CD4-positive, alpha-beta T cell treated with Interleukin-4 for 4 hours (primary cell): ENCODE measurements around the gene HLA-DMA.

ENCODE experiments used
- DNase-seq: peaks from one replicate; pipeline ENCODE4 v3.0.0-alpha.2; 2020

The HLA-DMA gene

DNA sequence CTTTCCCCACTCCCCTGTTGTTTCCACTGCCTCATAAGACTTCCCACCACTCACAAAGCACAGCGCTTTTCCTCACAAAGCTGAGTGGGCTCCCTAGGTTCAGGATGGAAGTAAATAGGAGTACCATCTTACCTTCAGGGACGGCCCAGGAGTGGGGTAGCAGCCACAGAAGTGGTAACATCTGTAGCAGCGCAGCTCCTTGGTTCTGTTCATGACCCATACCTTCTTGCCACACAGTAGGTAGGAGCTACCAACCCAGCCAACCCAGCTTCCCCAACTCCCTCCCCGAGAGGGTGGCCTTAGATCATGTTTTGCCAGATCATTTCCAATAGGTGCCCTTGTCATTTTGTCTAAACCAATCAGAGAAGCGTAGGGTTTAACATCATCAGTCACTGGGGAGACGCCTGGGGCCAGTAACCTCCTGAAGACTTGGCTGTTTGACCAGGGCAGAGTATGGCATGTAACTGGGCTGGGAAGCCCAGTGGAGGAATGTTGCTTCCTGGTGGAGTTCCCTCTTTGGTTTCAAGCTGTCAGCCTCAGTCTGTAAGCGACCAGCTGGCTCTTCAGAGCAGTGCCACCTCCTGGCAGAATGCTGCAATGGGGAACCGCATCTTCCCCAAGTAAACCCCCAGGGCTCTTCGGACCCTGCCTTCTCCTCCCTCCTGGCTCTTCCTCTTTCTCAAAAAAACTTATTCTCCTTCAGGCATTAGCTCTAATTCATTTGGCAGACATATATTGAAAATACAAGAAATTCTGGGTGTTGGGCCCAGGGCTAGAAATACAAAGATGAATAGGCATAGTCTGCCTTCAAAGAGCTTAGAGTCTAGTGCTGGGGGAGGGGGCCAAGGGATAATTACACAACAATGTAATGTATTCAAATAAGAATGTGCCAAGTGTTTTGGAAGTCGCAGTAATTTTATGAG lies at the start of gene HLA-DMA:
HLA-DMA (minus strand) TSS at position 281 of the 923 bp plus-strand sequence; CDS start at position 220, 61 bp downstream.
- DNase-seq: peak; percentile 89

DNA sequence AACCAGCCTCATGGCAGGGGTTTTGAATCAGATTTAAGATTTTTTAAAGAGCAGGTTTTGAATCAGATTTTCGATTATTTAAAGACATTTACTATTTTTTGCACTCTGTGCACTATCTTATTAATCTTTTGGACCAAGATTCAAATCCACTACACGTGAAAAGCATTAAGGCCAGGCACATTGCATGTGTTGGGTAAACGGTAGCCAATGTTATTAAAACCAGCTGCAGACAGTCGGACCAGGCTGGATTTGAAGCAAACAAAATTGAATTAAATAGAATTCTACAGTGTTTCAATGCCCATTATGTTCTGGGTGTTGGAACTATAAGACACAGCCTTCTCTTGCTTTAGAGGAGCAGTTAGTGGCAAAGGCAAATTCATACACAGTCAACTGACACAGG lies 48.8 kb upstream of the HLA-DMA start:
- no peak for DNase-seq

DNA sequence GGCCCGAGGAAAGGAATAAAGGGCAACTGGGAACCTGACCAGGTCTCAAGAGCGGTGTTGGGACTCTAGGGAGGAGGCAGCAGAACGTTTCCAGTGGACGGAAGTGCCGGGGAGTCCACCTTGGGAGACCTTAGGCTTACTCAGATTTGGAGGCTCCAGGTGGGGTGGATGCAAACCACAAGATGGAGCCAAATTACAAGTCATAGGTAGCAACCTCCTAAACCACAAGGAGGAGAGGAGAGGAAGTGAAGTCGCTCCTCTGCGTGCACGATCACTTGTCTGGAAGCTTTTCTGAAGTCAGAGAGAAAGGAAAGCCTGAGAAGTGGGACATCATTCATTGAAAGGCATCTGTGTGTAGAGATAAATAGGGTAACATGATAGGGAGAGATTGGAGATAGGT lies 47.2 kb upstream of the HLA-DMA start:
- peak; percentile 27 for DNase-seq

DNA sequence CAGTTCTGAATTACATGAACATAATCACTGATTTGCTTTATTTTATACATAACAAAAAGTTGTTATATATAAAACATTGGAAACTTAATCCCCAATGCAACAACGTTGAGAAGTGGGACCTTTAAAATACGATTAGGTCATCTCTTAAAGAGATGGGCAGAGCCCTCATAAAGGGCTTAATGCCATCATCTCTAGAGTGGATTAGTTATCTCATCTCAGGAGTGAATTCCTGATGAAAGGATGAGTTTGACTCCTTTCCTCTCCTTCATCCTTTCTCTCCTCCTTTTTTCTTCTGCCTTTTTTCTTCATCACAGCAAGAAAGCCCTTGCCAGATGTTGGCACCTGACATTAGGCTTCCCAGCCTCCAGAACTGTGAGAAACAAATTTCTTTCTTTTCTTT lies 42.6 kb upstream of the HLA-DMA start:
- DNase-seq: no peak

DNA sequence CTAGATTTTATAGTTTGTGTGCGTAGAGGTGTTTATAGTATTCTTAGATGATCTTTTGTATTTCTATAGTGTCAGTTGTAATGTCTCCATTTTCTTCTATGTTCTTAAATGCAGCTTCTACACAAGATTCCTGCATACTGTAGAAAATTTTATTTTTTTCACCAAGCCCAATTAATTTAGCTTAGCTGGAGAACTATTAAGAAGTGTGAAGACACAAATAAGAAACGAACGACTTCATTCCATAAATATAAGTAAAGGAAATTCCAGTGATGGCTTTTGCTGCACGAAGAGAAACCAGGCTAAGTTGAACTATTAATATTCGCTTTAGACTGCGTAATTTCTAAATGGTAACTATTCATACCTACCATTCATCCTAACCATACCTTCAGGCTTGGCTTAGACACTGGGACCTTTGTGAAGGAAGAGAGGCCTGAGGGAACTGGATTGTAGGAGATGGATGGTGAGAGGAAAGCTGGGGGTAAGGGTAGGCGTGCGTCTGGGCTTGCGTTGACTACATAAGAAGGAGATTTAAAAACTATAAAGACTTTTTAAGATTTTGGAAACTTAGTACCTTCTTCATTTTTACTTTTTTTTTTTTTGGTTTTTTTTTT lies 40.6 kb upstream of the HLA-DMA start:
- DNase-seq: no peak

DNA sequence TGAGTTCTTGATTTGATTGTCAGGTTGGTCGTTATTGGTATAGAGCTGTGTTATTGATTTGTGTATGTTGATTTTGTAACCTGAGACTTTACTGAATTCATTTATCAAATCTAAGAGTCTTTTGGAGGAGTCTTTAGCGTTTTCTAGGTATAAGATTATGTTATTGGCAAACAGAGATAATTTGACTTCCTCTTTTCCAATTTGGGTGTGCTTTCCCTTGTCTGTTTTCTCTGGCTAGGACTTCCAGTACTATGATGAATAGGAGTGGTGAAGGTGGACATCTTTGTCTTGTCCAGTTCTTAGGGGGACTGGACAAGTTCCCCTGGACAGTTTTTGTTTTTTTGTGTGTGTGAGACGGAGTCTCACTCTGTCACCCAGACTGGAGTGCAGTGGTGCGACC lies 39.1 kb upstream of the HLA-DMA start:
- no peak for DNase-seq

DNA sequence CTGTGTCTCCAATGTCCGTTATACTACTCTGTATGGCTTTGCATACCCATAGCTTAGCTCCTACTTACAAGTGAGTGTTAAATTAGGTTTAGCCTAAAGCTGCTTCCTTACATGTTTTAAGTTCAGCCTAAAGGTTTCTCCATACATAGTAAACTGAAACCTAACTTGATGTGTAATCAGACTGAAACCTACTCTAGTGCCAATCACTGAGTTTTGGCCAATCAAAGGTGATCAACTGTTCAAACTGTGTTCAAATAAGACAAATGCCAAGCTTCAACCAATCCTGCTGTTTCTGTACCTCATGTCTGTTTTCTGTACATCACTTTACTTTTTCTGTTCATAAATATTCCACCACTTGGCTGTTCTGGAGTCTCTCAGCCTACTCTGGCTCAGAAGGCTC lies 36.5 kb upstream of the HLA-DMA start:
- no peak for DNase-seq

DNA sequence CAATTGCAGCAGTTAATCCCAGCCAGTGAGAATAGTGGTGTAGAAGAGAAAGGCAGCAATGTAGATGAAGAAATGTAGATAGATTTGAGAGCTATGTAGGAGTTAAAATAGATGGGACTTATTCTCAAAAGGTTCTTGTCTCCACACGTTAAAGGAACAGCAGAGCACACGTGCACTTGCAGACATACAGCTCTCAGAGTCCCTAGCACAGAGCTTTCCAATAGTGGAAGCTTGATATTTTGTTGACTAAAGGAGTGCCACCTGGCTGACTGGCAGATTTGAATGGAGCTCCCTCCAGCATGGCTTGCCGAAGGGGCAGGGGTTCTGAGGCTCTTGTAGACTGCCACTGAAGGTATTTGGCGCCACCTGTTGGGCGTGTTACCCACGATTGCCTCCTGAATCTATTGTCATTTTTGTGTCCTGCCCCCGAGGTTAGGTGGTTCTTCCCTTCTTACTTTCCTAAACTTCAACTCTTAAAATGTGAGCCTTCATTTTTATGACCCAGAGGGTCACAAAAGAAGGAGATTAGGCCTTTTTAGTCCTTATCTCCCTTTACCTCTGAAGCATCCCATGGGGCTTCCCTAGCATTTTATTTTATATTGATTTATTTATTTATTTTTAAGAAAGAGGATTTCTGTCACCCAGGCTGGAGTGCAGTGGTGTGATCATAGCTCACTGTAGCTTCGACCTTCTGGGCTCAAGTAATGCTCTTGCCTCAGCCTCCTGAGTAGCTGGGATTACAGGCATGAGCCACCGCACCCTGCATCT lies 31.9 kb upstream of the HLA-DMA start:
- peak; percentile 87 for DNase-seq

DNA sequence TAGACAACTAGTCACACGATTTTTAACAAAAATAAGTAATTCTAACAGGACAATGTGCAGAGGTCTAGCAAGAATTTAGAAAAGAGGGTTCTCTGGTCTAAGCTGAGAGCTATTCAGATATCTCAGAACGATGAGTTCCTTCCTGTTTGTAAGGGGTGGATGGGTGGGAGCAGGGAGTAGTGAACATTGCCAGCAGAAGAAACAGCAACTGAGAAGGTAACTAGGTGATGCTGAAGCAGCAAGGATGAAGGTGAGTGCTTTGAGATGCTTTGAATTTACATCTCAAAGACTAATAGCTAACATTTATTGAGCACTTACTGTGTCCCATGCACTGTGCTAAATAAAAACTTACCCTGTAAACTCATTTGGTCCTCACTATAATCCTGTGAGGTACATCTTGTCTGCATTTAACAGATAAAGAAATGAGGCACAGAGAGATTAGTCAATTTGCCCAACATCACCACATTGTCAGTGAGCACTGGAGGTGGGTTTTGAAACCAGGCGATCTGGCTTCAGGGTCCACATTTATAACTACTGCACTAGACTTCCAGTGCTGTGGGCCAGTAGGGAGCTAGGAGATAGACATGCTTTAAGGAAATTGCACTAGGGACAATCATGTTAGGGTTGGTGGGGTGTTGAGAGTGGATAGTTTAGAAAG lies 31.2 kb upstream of the HLA-DMA start:
- no peak for DNase-seq

DNA sequence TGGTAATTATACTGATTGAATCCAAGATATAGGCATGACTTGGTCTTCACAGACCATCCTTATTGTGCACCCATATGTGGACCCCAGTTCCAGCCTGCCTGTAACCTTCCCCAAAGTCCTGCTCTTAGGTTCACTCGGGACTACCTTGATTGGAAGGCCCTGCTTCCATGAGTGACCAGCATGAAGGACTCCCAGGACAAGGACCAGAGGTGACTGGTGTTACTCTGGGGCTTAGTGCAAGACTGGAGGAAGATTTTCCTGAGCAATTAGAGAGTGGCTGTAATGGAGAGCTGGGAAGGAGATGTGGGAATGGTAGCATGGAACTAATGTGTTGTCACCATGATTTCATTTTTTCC lies 30.6 kb upstream of the HLA-DMA start:
- DNase-seq: no peak

DNA sequence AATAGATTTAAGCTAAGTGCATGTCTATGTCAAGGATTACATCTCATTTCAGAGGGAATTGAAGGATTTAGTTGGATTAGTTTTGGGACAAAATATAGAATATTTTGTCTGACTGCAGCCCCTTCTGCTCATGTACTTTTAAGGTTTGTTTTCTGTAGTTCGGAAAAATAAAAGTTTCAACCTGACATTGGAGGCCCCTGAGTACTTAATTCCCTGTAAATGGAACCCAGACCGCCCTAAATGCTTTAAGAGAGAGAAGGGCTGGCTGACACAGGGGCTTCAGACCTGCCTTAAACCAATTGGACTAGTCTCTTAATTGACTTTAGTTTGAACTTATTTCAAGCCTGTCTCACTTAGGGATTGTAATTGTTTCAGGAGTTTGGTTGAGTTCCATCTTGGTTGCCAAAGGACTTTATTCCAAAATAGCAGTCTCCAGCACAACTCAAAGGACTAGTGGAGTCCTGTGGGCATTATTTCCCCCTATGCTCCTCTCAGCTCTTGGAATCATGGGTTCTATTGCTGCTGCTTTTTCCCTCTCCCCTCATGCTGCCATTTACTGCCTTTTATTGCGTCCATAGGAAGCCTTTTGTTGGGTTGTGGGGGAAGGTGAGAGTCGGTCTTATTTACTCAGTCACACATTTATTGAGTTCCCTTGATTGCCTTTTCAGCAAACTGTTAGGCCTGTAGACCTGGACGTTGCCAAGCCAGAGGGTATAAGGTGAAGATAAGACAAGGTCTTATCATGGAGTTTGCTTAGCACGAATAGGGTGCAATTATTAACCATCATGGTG lies 30.0 kb upstream of the HLA-DMA start:
- DNase-seq: no peak

DNA sequence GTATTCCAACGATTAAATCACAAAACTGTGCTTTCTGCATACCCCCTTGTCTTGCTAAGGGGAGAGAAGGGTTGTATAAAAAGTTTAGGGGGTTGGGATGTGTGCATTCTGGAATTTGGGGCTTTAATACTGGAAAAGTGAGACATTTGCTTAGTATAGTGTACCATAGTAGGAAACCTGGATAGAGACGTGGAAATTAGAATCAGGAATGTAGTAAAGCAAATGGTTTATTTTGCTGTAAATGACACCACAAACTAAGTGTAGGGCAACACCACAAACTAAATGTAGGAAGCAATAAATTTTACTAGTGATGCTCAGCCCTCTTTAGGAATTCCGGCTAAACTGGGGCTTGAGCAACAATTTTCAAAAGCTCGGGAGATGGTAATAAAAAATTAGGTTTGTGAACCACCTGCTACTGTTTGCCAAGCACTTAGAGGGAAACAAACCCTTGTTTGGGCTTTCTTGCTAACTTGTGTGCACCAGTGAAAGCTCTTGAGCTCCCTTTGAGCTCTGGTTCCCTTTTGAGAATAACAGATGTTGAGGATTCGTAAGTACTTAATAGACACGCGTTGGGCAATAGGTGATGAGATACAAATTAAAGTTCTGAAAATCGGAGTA lies 29.3 kb upstream of the HLA-DMA start:
- no peak for DNase-seq

DNA sequence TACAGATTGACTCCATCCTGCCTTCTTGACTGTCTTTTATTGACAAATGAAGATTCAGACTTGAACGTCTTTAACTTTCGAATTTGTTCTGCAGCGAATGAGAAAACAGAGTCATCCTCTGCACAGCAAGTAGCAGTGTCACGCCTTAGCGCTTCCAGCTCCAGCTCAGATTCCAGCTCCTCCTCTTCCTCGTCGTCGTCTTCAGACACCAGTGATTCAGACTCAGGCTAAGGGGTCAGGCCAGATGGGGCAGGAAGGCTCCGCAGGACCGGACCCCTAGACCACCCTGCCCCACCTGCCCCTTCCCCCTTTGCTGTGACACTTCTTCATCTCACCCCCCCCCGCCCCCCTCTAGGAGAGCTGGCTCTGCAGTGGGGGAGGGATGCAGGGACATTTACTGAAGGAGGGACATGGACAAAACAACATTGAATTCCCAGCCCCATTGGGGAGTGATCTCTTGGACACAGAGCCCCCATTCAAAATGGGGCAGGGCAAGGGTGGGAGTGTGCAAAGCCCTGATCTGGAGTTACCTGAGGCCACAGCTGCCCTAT lies 27.7 kb upstream of the HLA-DMA start:
- DNase-seq: no peak

DNA sequence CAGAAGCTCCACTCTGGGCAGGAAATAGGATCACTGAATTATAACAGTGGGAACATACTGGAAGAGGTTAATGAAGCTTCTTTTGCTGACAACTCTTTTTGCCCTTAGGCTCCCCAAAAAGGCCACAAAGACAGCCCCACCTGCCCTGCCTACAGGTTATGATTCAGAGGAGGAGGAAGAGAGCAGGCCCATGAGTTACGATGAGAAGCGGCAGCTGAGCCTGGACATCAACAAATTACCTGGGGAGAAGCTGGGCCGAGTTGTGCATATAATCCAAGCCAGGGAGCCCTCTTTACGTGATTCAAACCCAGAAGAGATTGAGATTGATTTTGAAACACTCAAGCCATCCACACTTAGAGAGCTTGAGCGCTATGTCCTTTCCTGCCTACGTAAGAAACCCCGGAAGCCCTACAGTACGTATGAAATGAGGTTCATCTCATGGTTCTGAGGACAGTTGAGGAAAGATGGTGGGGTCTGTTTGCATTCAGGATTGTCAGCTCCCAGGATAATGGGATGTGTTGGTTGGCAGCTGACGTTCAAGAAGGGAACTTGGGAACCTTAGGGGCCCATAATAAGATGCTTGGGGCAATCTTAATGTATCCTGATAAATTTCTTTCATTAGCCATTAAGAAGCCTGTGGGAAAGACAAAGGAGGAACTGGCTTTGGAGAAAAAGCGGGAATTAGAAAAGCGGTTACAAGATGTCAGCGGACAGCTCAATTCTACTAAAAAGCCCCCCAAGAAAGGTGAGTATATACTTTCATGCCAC lies 27.0 kb upstream of the HLA-DMA start:
- DNase-seq: no peak

DNA sequence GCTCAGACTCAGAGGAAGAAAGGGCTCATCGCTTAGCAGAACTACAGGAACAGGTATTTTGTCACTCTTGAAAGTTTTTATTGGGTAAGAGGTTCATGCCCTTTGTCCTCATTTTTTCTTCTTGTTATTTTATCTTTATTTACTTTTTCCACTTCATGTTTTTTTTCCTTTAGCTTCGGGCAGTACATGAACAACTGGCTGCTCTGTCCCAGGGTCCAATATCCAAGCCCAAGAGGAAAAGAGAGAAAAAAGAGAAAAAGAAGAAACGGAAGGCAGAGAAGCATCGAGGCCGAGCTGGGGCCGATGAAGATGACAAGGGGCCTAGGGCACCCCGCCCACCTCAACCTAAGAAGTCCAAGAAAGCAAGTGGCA lies 25.0 kb upstream of the HLA-DMA start:
- no peak for DNase-seq

DNA sequence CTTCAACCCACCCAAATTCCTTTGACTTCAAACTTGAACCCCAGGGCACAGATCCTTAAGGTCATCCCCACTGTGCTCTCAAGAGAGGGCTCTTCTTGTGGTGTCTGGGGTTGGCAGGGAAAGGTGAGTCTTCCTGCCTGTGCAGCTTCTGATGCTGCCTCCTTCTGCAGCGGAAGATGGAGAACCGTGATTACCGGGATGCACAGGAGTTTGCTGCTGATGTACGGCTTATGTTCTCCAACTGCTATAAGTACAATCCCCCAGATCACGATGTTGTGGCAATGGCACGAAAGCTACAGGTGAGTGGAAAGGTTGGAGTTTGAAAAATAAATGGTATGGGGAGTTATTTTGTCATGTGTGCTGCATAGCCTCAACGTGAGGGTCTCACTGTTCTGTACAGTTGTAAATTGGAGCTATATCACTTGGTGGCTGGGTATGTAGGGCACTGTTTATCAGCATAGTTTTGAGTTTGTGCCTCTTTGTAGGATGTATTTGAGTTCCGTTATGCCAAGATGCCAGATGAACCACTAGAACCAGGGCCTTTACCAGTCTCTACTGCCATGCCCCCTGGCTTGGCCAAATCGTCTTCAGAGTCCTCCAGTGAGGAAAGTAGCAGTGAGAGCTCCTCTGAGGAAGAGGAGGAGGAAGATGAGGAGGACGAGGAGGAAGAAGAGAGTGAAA lies 24.5 kb upstream of the HLA-DMA start:
- DNase-seq: no peak

DNA sequence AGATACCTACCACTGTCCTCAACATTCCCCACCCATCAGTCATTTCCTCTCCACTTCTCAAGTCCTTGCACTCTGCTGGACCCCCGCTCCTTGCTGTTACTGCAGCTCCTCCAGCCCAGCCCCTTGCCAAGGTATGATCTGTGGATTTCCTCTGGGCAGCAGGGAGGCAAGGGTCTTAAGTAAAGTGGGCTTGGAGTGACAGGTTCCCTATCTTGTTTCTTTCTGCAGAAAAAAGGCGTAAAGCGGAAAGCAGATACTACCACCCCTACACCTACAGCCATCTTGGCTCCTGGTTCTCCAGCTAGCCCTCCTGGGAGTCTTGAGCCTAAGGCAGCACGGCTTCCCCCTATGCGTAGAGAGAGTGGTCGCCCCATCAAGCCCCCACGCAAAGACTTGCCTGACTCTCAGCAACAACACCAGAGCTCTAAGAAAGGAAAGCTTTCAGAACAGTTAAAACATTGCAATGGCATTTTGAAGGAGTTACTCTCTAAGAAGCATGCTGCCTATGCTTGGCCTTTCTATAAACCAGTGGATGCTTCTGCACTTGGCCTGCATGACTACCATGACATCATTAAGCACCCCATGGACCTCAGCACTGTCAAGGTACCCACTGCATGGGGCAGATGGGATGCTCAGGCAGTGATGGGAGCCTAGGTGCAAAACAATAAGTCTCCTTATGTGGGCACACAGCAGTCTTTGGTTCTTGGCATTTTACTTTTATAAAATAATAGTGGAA lies 23.6 kb upstream of the HLA-DMA start:
- no peak for DNase-seq

DNA sequence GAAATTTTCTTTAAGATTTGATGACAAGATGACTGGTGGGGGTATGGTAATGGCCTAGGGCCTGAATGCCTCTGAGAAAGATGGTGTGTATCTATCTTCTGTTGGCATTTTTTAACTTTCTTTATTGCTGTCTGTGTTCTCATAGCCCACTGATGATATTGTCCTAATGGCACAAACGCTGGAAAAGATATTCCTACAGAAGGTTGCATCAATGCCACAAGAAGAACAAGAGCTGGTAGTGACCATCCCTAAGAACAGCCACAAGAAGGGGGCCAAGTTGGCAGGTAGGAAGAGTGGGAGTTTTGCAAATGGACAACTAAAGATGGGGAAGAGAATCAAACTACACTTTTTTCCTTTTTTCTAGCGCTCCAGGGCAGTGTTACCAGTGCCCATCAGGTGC lies 23.0 kb upstream of the HLA-DMA start:
- DNase-seq: no peak

DNA sequence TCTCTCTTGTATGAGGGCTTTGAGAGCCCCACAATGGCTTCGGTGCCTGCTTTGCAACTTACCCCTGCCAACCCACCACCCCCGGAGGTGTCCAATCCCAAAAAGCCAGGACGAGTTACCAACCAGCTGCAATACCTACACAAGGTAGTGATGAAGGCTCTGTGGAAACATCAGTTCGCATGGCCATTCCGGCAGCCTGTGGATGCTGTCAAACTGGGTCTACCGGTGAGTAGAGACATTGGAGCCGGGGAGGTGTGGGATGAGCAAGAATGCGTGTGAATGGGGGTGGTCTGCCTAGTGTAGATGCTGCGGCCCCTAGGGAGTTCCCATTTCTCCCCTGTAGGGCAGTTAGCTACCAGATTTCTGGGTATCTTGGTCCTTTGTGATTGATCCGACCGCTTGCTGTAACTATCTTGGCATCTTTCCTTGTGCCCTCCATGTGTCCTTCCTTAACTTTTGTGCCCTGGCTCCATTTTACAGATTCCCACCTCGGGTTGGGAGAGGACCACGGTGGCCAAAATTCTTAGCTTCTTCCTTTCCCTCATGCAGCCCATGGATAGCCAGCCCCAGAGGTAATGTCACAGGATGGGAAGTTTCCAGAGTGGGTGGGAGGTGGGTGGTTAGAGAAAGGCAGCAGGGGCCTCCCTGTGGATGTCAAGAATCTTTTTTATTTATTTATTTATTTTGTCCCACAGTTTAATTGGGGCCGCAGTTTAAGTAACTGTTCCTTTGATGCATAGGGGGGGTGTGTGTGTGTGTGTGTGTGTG lies 21.8 kb upstream of the HLA-DMA start:
- no peak for DNase-seq
